Brain microvascular endothelial cell (primary cell): ENCODE data around the gene VPS37C.

Experiments used
- DNase-seq: peaks from one replicate; pipeline ENCODE4 v3.0.0-alpha.2; 2020
- H3K27ac ChIP-seq: fragments of 250-450 bp; sonication (Bioruptor Pico); 2 replicates; pipeline ENCODE4 v1.5.1; 2020; ENCODE audit warnings: mild to moderate bottlenecking, moderate library complexity
- H3K27me3 ChIP-seq: fragments of 250-450 bp; sonication (Bioruptor Pico); replicated peaks from 2 replicates; pipeline ENCODE4 v1.5.1; 2020; ENCODE audit warnings: mild to moderate bottlenecking
- H3K36me3 ChIP-seq: fragments of 250-450 bp; sonication (Bioruptor Pico); replicated peaks from 2 replicates; pipeline ENCODE4 v1.5.1; 2020; ENCODE audit warnings: mild to moderate bottlenecking
- H3K4me3 ChIP-seq: 2 replicates; pipeline ENCODE4 v1.5.1; 2011; ENCODE audit warnings: low read depth, mild to moderate bottlenecking, control low read depth, low read length, moderate library complexity
- CTCF ChIP-seq: IDR thresholded peaks from 2 replicates; pipeline ENCODE4 v1.5.1; 2011; ENCODE audit warnings: low read depth, mild to moderate bottlenecking, moderate library complexity, low read length, control low read depth, inconsistent platforms; ENCODE audit errors: missing control alignments
- in situ Hi-C: cut with HindIII; loops from 2 replicates; pipeline ENCODE4 v1.10.0; 2017; ENCODE audit warnings: low sequenced_read_pairs, low pct_ligation_motif_present

The VPS37C gene

DNA sequence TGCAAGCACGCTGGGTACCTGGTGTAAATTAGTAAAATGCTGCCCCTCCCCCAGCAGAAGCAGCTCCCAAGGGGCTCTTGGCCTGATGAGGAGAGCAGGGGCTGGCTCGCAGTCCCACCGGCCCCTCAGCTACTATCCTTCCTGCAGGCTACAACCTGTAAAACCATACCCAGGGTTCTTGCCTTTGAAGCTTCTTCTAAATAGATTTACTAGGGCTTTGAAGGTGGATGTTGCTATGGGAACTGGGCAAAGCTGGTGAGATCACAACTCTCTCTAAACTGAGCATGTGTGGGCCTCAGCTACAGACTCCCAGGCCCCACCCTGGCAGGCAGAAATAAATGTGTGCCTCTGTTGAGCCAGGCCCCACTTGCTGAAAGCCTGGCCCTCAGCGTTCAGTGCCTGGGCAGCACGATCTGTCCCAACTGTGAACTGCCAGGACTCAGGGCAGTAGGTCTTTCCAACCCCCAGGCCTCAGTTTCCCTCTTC lies 40.5 kb downstream of the VPS37C start:
- H3K4me3 ChIP-seq = no peak overlapping the region
- in situ Hi-C loops = no loop called here
- no peaks in the 10 kb centered on the region for H3K36me3 ChIP-seq
- no peak for TF ChIP-seq CTCF
- DNase-seq = no peak
- no peaks in the 10 kb centered on the region for H3K27me3 ChIP-seq
- no peak overlapping the region for H3K27ac ChIP-seq

DNA sequence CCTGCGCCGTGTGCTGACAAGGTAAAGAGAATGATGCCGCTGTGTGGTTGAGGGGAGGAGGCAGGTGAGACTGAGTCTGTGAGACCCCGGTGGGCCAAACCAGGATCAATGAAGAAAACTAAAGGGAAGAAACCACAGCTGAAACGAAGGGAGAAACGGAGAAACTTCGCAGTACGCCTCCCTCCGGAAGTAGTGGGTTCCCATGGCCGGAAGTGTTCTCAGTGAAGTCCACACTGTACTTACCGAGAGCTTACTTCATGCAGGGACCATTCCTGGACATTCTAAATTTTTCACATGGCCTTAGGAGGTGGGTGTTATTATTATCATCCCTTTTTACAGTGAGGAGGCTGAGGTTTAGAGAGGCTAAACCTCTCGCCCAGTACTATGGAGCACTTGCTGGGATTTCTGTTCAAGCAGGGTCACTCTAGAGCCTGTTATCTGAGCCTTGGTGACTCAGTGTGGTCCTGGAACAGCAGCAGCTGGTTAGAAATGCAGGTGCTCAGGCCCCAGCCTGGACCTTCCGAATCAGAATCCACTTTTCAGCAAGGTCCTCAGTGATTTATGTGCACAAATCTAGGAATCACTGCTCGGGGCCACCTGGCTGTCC lies 41.0 kb downstream of the VPS37C start:
- in situ Hi-C loops = no loop called here
- H3K27ac ChIP-seq = no peak overlapping the region
- TF ChIP-seq CTCF = no peak

GRCh38 chr11:61119571-61119970 lies 41.7 kb downstream of the VPS37C start:
- TF ChIP-seq CTCF = no peak
- Histone ChIP-seq H3K27me3 (no peaks in the 10 kb centered on the region), H3K27ac (no peak overlapping the region), H3K4me3 (no peak overlapping the region), H3K36me3 (no peaks in the 10 kb centered on the region)
- no peak for DNase-seq
- in situ Hi-C loops = no loop called here

More for the DNA sequence above, 41.0 kb downstream of the VPS37C start:
- H3K36me3 ChIP-seq = no peaks in the 10 kb centered on the region
- no peaks in the 10 kb centered on the region for H3K27me3 ChIP-seq
- H3K4me3 ChIP-seq = no peak overlapping the region
- no peak for DNase-seq

DNA sequence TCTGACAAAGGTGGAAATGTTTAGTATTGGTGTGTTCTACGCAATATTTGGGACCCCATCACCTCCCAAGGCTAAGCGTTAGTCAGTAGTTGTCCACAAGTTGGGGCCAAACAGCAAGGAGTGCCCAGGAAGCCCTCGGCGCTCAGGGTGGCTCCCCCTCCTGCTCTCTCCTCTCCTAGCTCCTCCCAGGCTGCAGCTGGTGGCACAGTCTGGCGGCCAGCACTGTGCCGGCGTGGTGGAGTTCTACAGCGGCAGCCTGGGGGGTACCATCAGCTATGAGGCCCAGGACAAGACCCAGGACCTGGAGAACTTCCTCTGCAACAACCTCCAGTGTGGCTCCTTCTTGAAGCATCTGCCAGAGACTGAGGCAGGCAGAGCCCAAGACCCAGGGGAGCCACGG lies 42.2 kb downstream of the VPS37C start:
- Histone ChIP-seq H3K27ac (no peak overlapping the region), H3K36me3 (no peaks in the 10 kb centered on the region), H3K4me3 (no peak overlapping the region), H3K27me3 (no peaks in the 10 kb centered on the region)
- no peak for TF ChIP-seq CTCF
- in situ Hi-C loops = no loop called here
- no peak for DNase-seq

DNA sequence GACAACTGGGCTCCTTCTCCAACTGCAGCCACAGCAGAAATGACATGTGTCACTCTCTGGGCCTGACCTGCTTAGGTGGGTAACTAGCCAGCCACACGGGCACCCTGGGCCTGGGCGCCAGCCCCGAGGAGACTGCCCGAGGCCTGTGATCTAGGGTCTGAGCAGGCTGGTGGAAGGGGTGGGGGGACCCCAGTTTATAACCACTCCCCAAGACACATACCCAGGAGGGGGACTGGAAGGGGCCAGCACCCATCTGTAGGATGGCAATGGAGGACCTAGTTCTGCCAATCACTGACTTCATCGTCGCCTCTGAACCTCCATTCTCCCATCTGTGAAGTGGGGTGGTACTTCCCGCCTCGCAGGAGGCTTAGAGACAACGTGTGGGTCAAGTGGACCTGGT lies 42.8 kb downstream of the VPS37C start:
- no peak for TF ChIP-seq CTCF
- no peak for DNase-seq
- no peaks in the 10 kb centered on the region for H3K36me3 ChIP-seq
- in situ Hi-C loops = no loop called here
- H3K27me3 ChIP-seq = no peaks in the 10 kb centered on the region
- H3K27ac ChIP-seq = no peak overlapping the region
- no peak overlapping the region for H3K4me3 ChIP-seq

DNA sequence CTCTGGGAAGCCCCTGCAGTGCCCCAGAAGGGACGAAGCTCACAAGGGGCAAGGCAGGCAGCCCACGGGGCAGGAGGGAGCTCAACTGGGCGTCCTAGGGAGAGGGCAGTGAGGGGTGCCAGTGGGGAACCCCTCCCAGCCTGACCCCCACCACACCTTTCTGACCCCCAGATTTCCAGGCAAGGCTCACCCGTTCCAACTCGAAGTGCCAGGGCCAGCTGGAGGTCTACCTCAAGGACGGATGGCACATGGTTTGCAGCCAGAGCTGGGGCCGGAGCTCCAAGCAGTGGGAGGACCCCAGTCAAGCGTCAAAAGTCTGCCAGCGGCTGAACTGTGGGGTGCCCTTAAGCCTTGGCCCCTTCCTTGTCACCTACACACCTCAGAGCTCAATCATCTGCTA lies 43.2 kb downstream of the VPS37C start:
- no peak for DNase-seq
- Histone ChIP-seq H3K27me3 (no peaks in the 10 kb centered on the region), H3K27ac (no peak overlapping the region), H3K4me3 (no peak overlapping the region), H3K36me3 (no peaks in the 10 kb centered on the region)
- in situ Hi-C loops = no loop called here
- no peak for TF ChIP-seq CTCF
